Stimulated activated CD8-positive, alpha-beta memory T cell treated with anti-CD3 and anti-CD28 coated beads, Interleukin-7, amount 100 ng/mL, for 4 hours (primary cell): ENCODE measurements around the gene CORO6.

ENCODE experiments used
- DNase-seq, 2 donors: peaks; one replicate each; pipeline ENCODE4 v3.0.0-alpha.2; 2020; ENCODE audit warnings: low read depth in 2 of 2

CORO6 gene

DNA sequence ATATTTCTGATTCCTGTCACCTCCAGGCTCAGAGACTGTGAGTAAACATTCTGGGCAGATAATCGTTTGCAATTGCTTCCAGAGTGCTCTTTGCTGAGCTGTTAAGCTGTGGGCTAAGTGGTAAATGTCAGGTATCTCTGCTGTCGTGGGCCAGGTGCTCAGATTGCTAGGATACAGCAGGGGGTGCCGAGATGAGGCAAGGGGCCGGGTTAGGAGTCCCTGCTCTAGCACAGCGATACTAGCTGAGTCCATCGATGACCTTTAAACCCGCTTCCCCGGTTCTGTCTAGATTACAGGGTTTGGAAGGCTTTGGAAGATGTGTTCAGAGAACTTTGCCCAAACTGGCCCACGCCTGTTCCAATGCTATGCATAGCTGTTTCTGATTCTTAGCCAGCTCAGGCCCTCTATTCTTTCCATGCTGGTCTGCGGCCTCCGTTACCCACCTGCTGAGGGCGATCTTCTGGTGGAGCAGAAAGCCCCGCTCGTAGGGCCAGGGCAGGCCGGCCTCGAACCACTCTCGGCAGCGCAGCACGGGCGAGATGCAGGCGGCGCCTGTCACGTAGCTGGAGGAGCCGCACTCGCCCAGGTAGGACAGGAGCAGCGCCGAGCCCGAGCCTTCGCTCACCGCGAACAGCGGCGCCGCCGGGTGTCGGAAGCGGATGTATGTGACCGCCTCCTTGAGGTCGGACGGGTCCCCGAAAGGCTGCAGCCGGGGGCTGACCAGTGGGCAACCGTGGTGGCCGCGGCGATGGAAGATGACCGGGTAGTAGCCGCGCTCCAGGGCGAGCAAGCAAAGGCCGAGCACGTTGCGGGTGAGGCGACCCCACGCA lies 56.9 kb downstream of the CORO6 start:
- peak in 1 of 2 donors; percentile 45 for DNase-seq
